ENCODE data around the gene LHX5.

- TF ChIP-seq CTCF (IDR thresholded peaks at IDR 0.05), result no peak
- TF ChIP-seq ZFX (IDR thresholded peaks at IDR 0.05; ENCODE audit: borderline replicate concordance), result no peak
Measured at GRCh38 chr12:113512568-113512967, 40.9 kb upstream of the LHX5 start.
